OCI-LY7 (cell line): ENCODE data around the gene FBXW10. TPM values are rescaled to one million over a fixed set of nuclear protein-coding genes. Genes with fewer than 3 reads are reported as not detected.
"Not testable (repeated sequence)": the region's sequence is repeated elsewhere in the genome, so short reads cannot be mapped to it uniquely, and the experiment has no call there.

Source experiments
- BruUV-seq: library from RNA; stranded (reverse); fragments of 400-500 nt; replicated peaks from 2 replicates; lab custom pipeline; 2021; lab: Mats Ljungman, UMichigan
- CTCF ChIA-PET: fragments of 300-600 bp; sonication (Branson Sonifier 250); formaldehyde crosslinking; loops from one replicate; lab custom pipeline; 2022; ENCODE audit warnings: antibody characterized with exemption; ENCODE audit not compliant: unreplicated experiment; lab: Charles Lee
- POLR2A ChIA-PET: fragments of 300-600 bp; sonication (Branson Sonifier 250); formaldehyde crosslinking; loops from one replicate; lab custom pipeline; 2022; ENCODE audit warnings: antibody characterized with exemption; lab: Charles Lee
- DNase-seq: peaks from one replicate; pipeline ENCODE4 v3.0.0-alpha.2; 2015; ENCODE audit warnings: low spot score
- H2AFZ ChIP-seq: fragments of 200-600 bp; sonication (generic), shearing (Covaris generic); 2 replicates; pipeline ENCODE4 v1.6.1; 2014; ENCODE audit warnings: mild to moderate bottlenecking, antibody characterized with exemption, low read length, moderate library complexity
- H3K27ac ChIP-seq: fragments of 200-600 bp; sonication (generic); 2 replicates; pipeline ENCODE4 v1.5.1; 2014; ENCODE audit warnings: mixed run types, low read depth, mild to moderate bottlenecking, moderate library complexity, low read length, inconsistent platforms; ENCODE audit not compliant: poor library complexity, severe bottlenecking
- H3K36me3 ChIP-seq: fragments of 200-600 bp; sonication (generic); 2 replicates; pipeline ENCODE4 v1.6.1; 2014; ENCODE audit warnings: mild to moderate bottlenecking, antibody characterized with exemption, low read length, moderate library complexity, mixed read lengths; ENCODE audit not compliant: insufficient read depth
- H3K4me1 ChIP-seq: fragments of 200-600 bp; sonication (generic); 2 replicates; pipeline ENCODE4 v1.5.1; 2014; ENCODE audit warnings: mild to moderate bottlenecking, low read length; ENCODE audit not compliant: insufficient read depth, poor library complexity, severe bottlenecking
- H3K4me2 ChIP-seq: fragments of 200-600 bp; sonication (generic); 2 replicates; pipeline ENCODE4 v1.6.1; 2014; ENCODE audit warnings: mild to moderate bottlenecking, low read length
- H3K4me3 ChIP-seq: fragments of 200-600 bp; sonication (generic); 2 replicates; pipeline ENCODE4 v1.5.1; 2014; ENCODE audit warnings: mild to moderate bottlenecking, low read depth, low read length; ENCODE audit not compliant: poor library complexity, severe bottlenecking
- H3K79me2 ChIP-seq: fragments of 200-600 bp; sonication (generic); 2 replicates; pipeline ENCODE4 v1.6.1; 2016; ENCODE audit warnings: low read depth, mild to moderate bottlenecking, low read length, moderate library complexity, mixed read lengths; ENCODE audit not compliant: insufficient read depth
- H3K9me2 ChIP-seq: fragments of 200-600 bp; sonication (generic); 2 replicates; pipeline ENCODE4 v1.6.1; 2016; ENCODE audit warnings: mild to moderate bottlenecking, low read length, mixed read lengths; ENCODE audit not compliant: insufficient read depth
- H3K9me3 ChIP-seq: fragments of 200-600 bp; sonication (generic); 2 replicates; pipeline ENCODE4 v1.6.1; 2014; ENCODE audit warnings: mild to moderate bottlenecking, mixed run types, low read length, mixed read lengths
- H4K20me1 ChIP-seq: fragments of 200-600 bp; sonication (generic); 2 replicates; pipeline ENCODE4 v1.6.1; 2014; ENCODE audit warnings: mild to moderate bottlenecking, antibody characterized with exemption, low read length, moderate library complexity, mixed read lengths; ENCODE audit not compliant: insufficient read depth
- CTCF ChIP-seq: fragments of 200-600 bp; sonication (generic); conservative IDR thresholded peaks from 2 replicates; pipeline ENCODE4 v1.5.1; 2014; ENCODE audit warnings: mild to moderate bottlenecking, antibody characterized with exemption, low read length, moderate library complexity, mixed read lengths
- intact Hi-C: fragments of 100-400 bp; cut with micrococcal nuclease; formaldehyde crosslinking; loops from one replicate; pipeline ENCODE4 v1.10.0; 2022; ENCODE audit not compliant: unreplicated experiment
- total RNA-seq, 2 experiments: library from RNA; depleted of rRNA in 1 of 2; stranded (reverse); fragments of >200 nt in 1 of 2; shearing (Covaris generic) in 1 of 2; gene quantifications; 2 replicates each; pipeline ENCODE4 v1.2.3, GENCODE V29; 2014 to 2022

Gene FBXW10
- total RNA-seq, 2 experiments from 2014 or later = not detected

GRCh38 chr17:18712354-18712999 is 31.4 kb upstream of the FBXW10 start:
- H2AFZ ChIP-seq, H3K4me2 ChIP-seq, H3K9me3 ChIP-seq, H3K36me3 ChIP-seq, CTCF ChIA-PET, H3K79me2 ChIP-seq, H3K27ac ChIP-seq, POLR2A ChIA-PET, intact Hi-C loops, H4K20me1 ChIP-seq, BruUV-seq, H3K9me2 ChIP-seq, H3K4me3 ChIP-seq, H3K4me1 ChIP-seq: not testable (repeated sequence)
- TF ChIP-seq CTCF = peak; percentile 67
- peak; percentile 60 for DNase-seq

- H3K9me3 ChIP-seq, BruUV-seq, H3K4me3 ChIP-seq, DNase-seq, H3K79me2 ChIP-seq, H3K4me2 ChIP-seq, intact Hi-C loops, POLR2A ChIA-PET, H3K9me2 ChIP-seq, H4K20me1 ChIP-seq, H3K27ac ChIP-seq, H3K36me3 ChIP-seq, H3K4me1 ChIP-seq, CTCF ChIA-PET, H2AFZ ChIP-seq: not testable (repeated sequence)
Observed at GRCh38 chr17:18718643-18719427, 25.0 kb upstream of the FBXW10 start.

GRCh38 chr17:18719428-18720110 is 24.3 kb upstream of the FBXW10 start:
- H3K79me2 ChIP-seq, intact Hi-C loops, DNase-seq, H3K27ac ChIP-seq, H3K4me1 ChIP-seq, H3K4me3 ChIP-seq, H3K4me2 ChIP-seq, H4K20me1 ChIP-seq, H2AFZ ChIP-seq, CTCF ChIA-PET, H3K36me3 ChIP-seq, POLR2A ChIA-PET, H3K9me3 ChIP-seq, H3K9me2 ChIP-seq, BruUV-seq: not testable (repeated sequence)

GRCh38 chr17:18721775-18722547 is 21.9 kb upstream of the FBXW10 start:
- H2AFZ ChIP-seq, H3K79me2 ChIP-seq, H3K4me1 ChIP-seq, DNase-seq, CTCF ChIA-PET, H4K20me1 ChIP-seq, H3K36me3 ChIP-seq, H3K4me2 ChIP-seq, H3K9me2 ChIP-seq, intact Hi-C loops, BruUV-seq, H3K4me3 ChIP-seq, POLR2A ChIA-PET, H3K27ac ChIP-seq, H3K9me3 ChIP-seq: not testable (repeated sequence)

- POLR2A ChIA-PET, H3K9me2 ChIP-seq, H3K79me2 ChIP-seq, H3K4me1 ChIP-seq, H3K9me3 ChIP-seq, BruUV-seq, CTCF ChIA-PET, intact Hi-C loops, H3K4me2 ChIP-seq, DNase-seq, H2AFZ ChIP-seq, H3K36me3 ChIP-seq, H3K27ac ChIP-seq, H3K4me3 ChIP-seq, H4K20me1 ChIP-seq: not testable (repeated sequence)
Observed at GRCh38 chr17:18722612-18723011, 21.2 kb upstream of the FBXW10 start.
